Measurements from ENCODE around the gene WIPF2.

WIPF2 gene

DNA sequence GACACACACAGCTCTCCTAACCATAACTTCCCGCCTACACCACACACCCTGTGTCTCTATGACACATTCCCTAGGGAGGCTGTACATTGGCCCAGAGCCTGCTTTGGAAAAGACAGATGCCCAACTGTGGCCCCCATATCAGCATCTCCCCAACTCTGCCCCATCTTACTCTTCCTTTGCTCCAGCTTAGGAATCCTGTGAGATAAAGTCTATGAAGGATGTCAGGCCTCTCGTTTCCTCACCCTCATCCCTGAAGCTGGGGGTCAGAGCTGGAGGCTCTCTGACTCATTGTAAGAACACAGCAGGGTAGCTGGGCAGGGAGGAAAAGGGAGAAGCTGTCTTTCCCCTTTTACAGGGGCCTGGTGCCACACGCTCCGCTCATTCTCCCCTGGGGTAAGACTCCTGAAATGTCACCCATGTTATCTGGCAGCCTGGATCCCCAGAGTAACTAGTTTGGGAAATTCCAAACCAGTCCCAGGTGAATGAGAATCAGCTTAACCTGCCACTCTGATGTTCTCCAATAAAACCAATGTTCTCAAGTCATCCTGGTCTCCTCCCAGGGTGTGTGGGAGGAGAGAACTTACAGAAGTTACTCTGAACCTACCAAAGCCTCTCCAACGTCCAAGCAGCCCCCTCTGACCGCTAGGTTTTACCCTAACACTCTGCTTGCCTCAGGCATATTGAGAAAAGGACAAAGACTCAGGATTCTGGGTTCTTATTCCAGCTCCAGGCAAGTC lies 39.0 kb upstream of the WIPF2 start:
- Histone ChIP-seq H3K9me3 (ENCODE audit: control insufficient read depth, insufficient read depth, low read depth, low read length) (no peaks in the 10 kb centered on the region), H3K27ac (ENCODE audit: extremely low read depth, low read depth, low read length) (peak overlapping the region; percentile 17; the same call in 1 of the 2 replicates), H3K4me3 (ENCODE audit: low read depth, low read length) (no peak overlapping the region), H3K4me1 (ENCODE audit: control insufficient read depth, insufficient read depth, low read length) (peaks cover 9% of the 10 kb centered on the region), H3K36me3 (ENCODE audit: control insufficient read depth in 2 of 2, insufficient read depth in 1 of 2, low read length in 2 of 2) (peaks cover 7 to 28% of the 10 kb centered on the region in 2 experiments)
- ChIA-PET POLR2A (interaction anchor here (0.6 to 1.5 kb wide), 9 partner anchors 14 to 1607 kb away, joined by 3 to 8 read pairs (median 3); partner anchors contain the start of genes CASC3, EIF1 and JUP), CTCF (interaction anchor here (0.5 to 2.7 kb wide), 10 partner anchors 10 to 191 kb away, joined by 3 to 32 read pairs (median 5); no protein-coding TSS in a partner anchor)
- TF ChIP-seq ZNF660 (tag by site-specific recombination; IDR thresholded peaks at IDR 0.05), result no peak
- no peak for TF ChIP-seq ZNF10 (tag by site-specific recombination; IDR thresholded peaks at IDR 0.05)
- no peak for TF ChIP-seq EGR2 (tag by site-specific recombination; IDR thresholded peaks at IDR 0.05; ENCODE audit: low read depth)
- TF ChIP-seq REPIN1 (tag by site-specific recombination; IDR thresholded peaks at IDR 0.05; ENCODE audit: low read depth), result no peak
- TF ChIP-seq MEIS1 (CRISPR knock-in tag; IDR thresholded peaks at IDR 0.05; ENCODE audit: borderline replicate concordance), result no peak
- no peak for TF ChIP-seq KLF16 (tag by site-specific recombination; IDR thresholded peaks at IDR 0.05)
- 0 out of 2 replicates have a peak, but pooled peaks have one; percentile 34 for TF ChIP-seq ZNF423 (tag by site-specific recombination; IDR thresholded peaks at IDR 0.05)
- no peak for TF ChIP-seq SETDB1 (IDR thresholded peaks at IDR 0.05; ENCODE audit: insufficient read length, low read length)
- TF ChIP-seq, protein P1, sequence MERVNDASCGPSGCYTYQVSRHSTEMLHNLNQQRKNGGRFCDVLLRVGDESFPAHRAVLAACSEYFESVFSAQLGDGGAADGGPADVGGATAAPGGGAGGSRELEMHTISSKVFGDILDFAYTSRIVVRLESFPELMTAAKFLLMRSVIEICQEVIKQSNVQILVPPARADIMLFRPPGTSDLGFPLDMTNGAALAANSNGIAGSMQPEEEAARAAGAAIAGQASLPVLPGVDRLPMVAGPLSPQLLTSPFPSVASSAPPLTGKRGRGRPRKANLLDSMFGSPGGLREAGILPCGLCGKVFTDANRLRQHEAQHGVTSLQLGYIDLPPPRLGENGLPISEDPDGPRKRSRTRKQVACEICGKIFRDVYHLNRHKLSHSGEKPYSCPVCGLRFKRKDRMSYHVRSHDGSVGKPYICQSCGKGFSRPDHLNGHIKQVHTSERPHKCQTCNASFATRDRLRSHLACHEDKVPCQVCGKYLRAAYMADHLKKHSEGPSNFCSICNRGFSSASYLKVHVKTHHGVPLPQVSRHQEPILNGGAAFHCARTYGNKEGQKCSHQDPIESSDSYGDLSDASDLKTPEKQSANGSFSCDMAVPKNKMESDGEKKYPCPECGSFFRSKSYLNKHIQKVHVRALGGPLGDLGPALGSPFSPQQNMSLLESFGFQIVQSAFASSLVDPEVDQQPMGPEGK (tag by site-specific recombination; IDR thresholded peaks at IDR 0.05), result peak; percentile 38; the same call in 1 of the 2 replicates
- no peak for TF ChIP-seq TRIM28 (IDR thresholded peaks at IDR 0.05; ENCODE audit: borderline replicate concordance, low read length)
- no peak for TF ChIP-seq ZNF548 (tag by site-specific recombination; IDR thresholded peaks at IDR 0.05)
- TF ChIP-seq WT1 (tag by site-specific recombination; IDR thresholded peaks at IDR 0.05), result peak; percentile 68
- TF ChIP-seq, protein P2, sequence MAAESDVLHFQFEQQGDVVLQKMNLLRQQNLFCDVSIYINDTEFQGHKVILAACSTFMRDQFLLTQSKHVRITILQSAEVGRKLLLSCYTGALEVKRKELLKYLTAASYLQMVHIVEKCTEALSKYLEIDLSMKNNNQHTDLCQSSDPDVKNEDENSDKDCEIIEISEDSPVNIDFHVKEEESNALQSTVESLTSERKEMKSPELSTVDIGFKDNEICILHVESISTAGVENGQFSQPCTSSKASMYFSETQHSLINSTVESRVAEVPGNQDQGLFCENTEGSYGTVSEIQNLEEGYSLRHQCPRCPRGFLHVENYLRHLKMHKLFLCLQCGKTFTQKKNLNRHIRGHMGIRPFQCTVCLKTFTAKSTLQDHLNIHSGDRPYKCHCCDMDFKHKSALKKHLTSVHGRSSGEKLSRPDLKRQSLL (tag by site-specific recombination; IDR thresholded peaks at IDR 0.05), result peak; percentile 23; the same call in 1 of the 2 replicates
- no peak for TF ChIP-seq ZNF585B (tag by site-specific recombination; IDR thresholded peaks at IDR 0.05)
- peak; percentile 49; the same call in 1 of the 2 replicates for TF ChIP-seq ZIC2 (tag by site-specific recombination; IDR thresholded peaks at IDR 0.05)
- TF ChIP-seq, protein P3, sequence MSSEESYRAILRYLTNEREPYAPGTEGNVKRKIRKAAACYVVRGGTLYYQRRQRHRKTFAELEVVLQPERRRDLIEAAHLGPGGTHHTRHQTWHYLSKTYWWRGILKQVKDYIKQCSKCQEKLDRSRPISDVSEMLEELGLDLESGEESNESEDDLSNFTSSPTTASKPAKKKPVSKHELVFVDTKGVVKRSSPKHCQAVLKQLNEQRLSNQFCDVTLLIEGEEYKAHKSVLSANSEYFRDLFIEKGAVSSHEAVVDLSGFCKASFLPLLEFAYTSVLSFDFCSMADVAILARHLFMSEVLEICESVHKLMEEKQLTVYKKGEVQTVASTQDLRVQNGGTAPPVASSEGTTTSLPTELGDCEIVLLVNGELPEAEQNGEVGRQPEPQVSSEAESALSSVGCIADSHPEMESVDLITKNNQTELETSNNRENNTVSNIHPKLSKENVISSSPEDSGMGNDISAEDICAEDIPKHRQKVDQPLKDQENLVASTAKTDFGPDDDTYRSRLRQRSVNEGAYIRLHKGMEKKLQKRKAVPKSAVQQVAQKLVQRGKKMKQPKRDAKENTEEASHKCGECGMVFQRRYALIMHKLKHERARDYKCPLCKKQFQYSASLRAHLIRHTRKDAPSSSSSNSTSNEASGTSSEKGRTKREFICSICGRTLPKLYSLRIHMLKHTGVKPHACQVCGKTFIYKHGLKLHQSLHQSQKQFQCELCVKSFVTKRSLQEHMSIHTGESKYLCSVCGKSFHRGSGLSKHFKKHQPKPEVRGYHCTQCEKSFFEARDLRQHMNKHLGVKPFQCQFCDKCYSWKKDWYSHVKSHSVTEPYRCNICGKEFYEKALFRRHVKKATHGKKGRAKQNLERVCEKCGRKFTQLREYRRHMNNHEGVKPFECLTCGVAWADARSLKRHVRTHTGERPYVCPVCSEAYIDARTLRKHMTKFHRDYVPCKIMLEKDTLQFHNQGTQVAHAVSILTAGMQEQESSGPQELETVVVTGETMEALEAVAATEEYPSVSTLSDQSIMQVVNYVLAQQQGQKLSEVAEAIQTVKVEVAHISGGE (tag by site-specific recombination; conservative IDR thresholded peaks at IDR 0.05; ENCODE audit: low read depth), result no peak
- TF ChIP-seq ZNF157 (tag by site-specific recombination; IDR thresholded peaks at IDR 0.05), result no peak
- TF ChIP-seq ZNF501 (tag by site-specific recombination; IDR thresholded peaks at IDR 0.05), result no peak
- TF ChIP-seq, protein P4, sequence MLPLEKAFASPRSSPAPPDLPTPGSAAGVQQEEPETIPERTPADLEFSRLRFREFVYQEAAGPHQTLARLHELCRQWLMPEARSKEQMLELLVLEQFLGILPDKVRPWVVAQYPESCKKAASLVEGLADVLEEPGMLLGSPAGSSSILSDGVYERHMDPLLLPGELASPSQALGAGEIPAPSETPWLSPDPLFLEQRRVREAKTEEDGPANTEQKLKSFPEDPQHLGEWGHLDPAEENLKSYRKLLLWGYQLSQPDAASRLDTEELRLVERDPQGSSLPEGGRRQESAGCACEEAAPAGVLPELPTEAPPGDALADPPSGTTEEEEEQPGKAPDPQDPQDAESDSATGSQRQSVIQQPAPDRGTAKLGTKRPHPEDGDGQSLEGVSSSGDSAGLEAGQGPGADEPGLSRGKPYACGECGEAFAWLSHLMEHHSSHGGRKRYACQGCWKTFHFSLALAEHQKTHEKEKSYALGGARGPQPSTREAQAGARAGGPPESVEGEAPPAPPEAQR (tag by site-specific recombination; IDR thresholded peaks at IDR 0.05), result no peak
- no peak for TF ChIP-seq ZBTB1 (tag by site-specific recombination; IDR thresholded peaks at IDR 0.05)
- peak; percentile 14; the same call in 1 of the 2 replicates for TF ChIP-seq GLIS1 (tag by site-specific recombination; IDR thresholded peaks at IDR 0.05)
- TF ChIP-seq ZNF366 (tag by site-specific recombination; conservative IDR thresholded peaks at IDR 0.05), result peak; percentile 65
- TF ChIP-seq ZBTB8A (tag by site-specific recombination; IDR thresholded peaks at IDR 0.05), result no peak
- TF ChIP-seq SCRT2 (tag by site-specific recombination; IDR thresholded peaks at IDR 0.05), result no peak
- TF ChIP-seq HOXD13 (CRISPR knock-in tag; IDR thresholded peaks at IDR 0.05; ENCODE audit: borderline replicate concordance), result no peak
- peak; percentile 13 for TF ChIP-seq ZFHX2 (tag by site-specific recombination; conservative IDR thresholded peaks at IDR 0.05)
- TF ChIP-seq ZNF311 (tag by site-specific recombination; IDR thresholded peaks at IDR 0.05; ENCODE audit: borderline replicate concordance), result no peak
- TF ChIP-seq, protein P5, sequence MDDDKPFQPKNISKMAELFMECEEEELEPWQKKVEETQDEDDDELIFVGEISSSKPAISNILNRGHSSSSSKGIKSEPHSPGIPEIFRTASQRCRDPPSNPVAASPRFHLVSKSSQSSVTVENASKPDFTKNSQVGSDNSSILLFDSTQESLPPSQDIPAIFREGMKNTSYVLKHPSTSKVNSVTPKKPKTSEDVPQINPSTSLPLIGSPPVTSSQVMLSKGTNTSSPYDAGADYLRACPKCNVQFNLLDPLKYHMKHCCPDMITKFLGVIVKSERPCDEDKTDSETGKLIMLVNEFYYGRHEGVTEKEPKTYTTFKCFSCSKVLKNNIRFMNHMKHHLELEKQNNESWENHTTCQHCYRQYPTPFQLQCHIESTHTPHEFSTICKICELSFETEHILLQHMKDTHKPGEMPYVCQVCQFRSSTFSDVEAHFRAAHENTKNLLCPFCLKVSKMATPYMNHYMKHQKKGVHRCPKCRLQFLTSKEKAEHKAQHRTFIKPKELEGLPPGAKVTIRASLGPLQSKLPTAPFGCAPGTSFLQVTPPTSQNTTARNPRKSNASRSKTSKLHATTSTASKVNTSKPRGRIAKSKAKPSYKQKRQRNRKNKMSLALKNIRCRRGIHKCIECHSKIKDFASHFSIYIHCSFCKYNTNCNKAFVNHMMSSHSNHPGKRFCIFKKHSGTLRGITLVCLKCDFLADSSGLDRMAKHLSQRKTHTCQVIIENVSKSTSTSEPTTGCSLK (tag by site-specific recombination; IDR thresholded peaks at IDR 0.05), result no peak
